DOHH2 (cell line): ENCODE results near the gene SEMA6A.

Experiments used
- H3F3A ChIP-seq: fragments of 200-600 bp; sonication (generic), shearing (Covaris generic); 2 replicates; pipeline ENCODE4 v1.6.0; 2016; ENCODE audit warnings: antibody characterized with exemption, mild to moderate bottlenecking; ENCODE audit not compliant: control insufficient read depth, insufficient read depth
- H3K27ac ChIP-seq: fragments of 200-600 bp; sonication (generic); 2 replicates; pipeline ENCODE4 v1.5.1; 2014; ENCODE audit warnings: low read depth, mild to moderate bottlenecking, low read length, moderate library complexity
- H3K27me3 ChIP-seq: fragments of 200-600 bp; sonication (generic); 2 replicates; pipeline ENCODE4 v1.6.1; 2014; ENCODE audit warnings: mild to moderate bottlenecking, low read length, mixed read lengths; ENCODE audit not compliant: control insufficient read depth
- H3K36me3 ChIP-seq: fragments of 200-600 bp; sonication (generic); 2 replicates; pipeline ENCODE4 v1.6.1; 2014; ENCODE audit warnings: mild to moderate bottlenecking, low read length, moderate library complexity, mixed read lengths; ENCODE audit not compliant: control insufficient read depth
- H3K4me1 ChIP-seq: fragments of 200-600 bp; sonication (generic); 2 replicates; pipeline ENCODE4 v1.6.1; 2014; ENCODE audit warnings: mild to moderate bottlenecking, low read length, mixed read lengths; ENCODE audit not compliant: control insufficient read depth
- H3K4me2 ChIP-seq: fragments of 200-600 bp; sonication (generic); 2 replicates; pipeline ENCODE4 v1.6.0; 2014; ENCODE audit warnings: mild to moderate bottlenecking, low read length, moderate library complexity
- H3K4me3 ChIP-seq: fragments of 200-600 bp; sonication (generic); 2 replicates; pipeline ENCODE4 v1.5.1; 2014; ENCODE audit warnings: mild to moderate bottlenecking, low read length, mixed read lengths
- H3K79me2 ChIP-seq: fragments of 200-600 bp; sonication (generic); 2 replicates; pipeline ENCODE4 v1.6.1; 2014; ENCODE audit warnings: mild to moderate bottlenecking, low read length, mixed read lengths; ENCODE audit not compliant: control insufficient read depth
- H3K9me2 ChIP-seq: fragments of 200-600 bp; sonication (generic); replicated peaks from 2 replicates; pipeline ENCODE4 v1.6.1; 2014; ENCODE audit warnings: mild to moderate bottlenecking, low read length, mixed read lengths; ENCODE audit not compliant: control insufficient read depth
- H3K9me3 ChIP-seq: fragments of 200-600 bp; sonication (generic); 2 replicates; pipeline ENCODE4 v1.6.1; 2014; ENCODE audit warnings: antibody characterized with exemption, low read length, mixed read lengths; ENCODE audit not compliant: control insufficient read depth, insufficient read depth
- H4K20me1 ChIP-seq: fragments of 200-600 bp; sonication (generic); 2 replicates; pipeline ENCODE4 v1.6.0; 2014; ENCODE audit warnings: low read depth, mild to moderate bottlenecking, antibody characterized with exemption, low read length, moderate library complexity; ENCODE audit not compliant: control insufficient read depth, insufficient read depth
- EZH2phosphoT487 ChIP-seq: fragments of 200-600 bp; sonication (generic); IDR thresholded peaks from 2 replicates; pipeline ENCODE4 v1.6.1; 2017; ENCODE audit warnings: borderline replicate concordance, mild to moderate bottlenecking, antibody characterized with exemption, low read length, moderate library complexity, mixed read lengths
- TF ChIP-seq, protein P1 (sequence below): fragments of 200-600 bp; sonication (generic); IDR thresholded peaks from one replicate; pipeline ENCODE4 v1.5.1; 2014; ENCODE audit warnings: antibody characterized with exemption, mild to moderate bottlenecking, low read depth, low read length; ENCODE audit not compliant: poor library complexity, severe bottlenecking

The SEMA6A gene

DNA sequence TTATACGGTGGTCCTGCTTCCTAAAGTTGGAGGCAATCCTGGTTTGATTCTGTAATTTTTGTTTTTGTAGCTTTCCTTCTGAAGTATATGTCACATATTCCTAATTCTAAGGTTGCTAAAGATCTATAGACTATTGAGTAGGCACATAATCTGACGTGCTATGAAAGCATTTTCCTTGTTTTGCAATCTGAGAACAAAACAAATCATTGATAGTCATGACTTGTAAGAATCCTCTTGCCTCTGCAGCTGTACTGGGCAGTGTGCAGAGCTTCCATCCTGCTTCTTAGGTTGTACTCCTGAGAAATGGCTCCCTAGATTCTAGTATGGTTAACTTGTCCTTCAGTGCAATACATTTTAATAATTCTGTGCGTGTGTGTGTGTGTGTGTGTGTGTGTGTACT, 35.4 kb downstream of the SEMA6A start:
- Histone ChIP-seq H3K36me3 (no peaks in the 10 kb centered on the region), H3K79me2 (no peaks in the 10 kb centered on the region), H3F3A (no peaks in the 10 kb centered on the region), H3K9me3 (no peaks in the 10 kb centered on the region), H3K4me1 (no peaks in the 10 kb centered on the region), H3K9me2 (no peaks in the 10 kb centered on the region), H4K20me1 (no peaks in the 10 kb centered on the region), H3K27ac (no peak overlapping the region), H3K4me2 (no peak overlapping the region), H3K27me3 (peaks cover 4% of the 10 kb centered on the region; the same call in 1 of the 2 replicates), H3K4me3 (no peak overlapping the region)
- no peak for TF ChIP-seq EZH2phosphoT487
- TF ChIP-seq, protein P1, sequence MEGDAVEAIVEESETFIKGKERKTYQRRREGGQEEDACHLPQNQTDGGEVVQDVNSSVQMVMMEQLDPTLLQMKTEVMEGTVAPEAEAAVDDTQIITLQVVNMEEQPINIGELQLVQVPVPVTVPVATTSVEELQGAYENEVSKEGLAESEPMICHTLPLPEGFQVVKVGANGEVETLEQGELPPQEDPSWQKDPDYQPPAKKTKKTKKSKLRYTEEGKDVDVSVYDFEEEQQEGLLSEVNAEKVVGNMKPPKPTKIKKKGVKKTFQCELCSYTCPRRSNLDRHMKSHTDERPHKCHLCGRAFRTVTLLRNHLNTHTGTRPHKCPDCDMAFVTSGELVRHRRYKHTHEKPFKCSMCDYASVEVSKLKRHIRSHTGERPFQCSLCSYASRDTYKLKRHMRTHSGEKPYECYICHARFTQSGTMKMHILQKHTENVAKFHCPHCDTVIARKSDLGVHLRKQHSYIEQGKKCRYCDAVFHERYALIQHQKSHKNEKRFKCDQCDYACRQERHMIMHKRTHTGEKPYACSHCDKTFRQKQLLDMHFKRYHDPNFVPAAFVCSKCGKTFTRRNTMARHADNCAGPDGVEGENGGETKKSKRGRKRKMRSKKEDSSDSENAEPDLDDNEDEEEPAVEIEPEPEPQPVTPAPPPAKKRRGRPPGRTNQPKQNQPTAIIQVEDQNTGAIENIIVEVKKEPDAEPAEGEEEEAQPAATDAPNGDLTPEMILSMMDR, result no peak

DNA sequence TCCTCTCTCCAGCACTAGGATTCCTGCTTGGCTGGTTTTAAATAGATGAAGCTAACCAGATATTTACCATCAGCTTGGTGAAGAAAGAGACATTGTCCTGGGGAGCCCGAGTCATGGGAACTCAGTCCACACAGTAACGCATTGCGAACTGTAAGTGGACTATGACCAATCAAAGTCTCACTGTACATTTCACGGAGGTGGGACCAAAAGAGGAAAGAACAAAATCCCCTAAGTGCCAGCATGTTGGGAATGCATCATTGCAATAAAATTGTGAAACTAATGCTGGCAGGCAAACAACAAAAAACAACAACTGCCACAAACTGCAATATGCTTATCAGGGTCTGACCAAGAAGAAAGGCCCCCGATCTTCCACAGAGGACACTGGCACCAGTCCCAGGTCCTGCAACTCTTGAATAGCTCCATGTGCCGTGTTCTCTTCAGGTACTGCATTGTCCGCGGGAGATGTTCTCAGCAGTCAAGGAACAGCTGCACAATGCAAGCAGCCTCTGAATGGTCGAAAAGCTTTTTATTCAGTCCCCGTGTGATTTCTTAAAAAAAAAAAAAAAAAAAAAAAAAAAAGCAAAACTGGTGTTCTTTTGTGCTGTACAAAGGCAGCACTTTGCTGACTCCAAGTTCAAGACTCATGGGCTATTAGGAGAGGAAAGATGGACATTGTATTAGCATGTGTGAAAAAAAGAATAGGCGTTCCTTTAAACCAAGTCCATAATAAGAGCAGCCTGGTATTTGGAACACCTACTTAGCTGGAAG, 38.1 kb downstream of the SEMA6A start:
- Histone ChIP-seq H3K36me3 (no peaks in the 10 kb centered on the region), H3K9me3 (no peaks in the 10 kb centered on the region), H3K4me3 (no peak overlapping the region), H4K20me1 (no peaks in the 10 kb centered on the region), H3K9me2 (no peaks in the 10 kb centered on the region), H3F3A (no peaks in the 10 kb centered on the region), H3K4me1 (no peaks in the 10 kb centered on the region), H3K4me2 (no peak overlapping the region), H3K27ac (no peak overlapping the region), H3K27me3 (peaks cover 13% of the 10 kb centered on the region; the same call in 1 of the 2 replicates), H3K79me2 (no peaks in the 10 kb centered on the region)
- no peak for TF ChIP-seq EZH2phosphoT487
- TF ChIP-seq, protein P1, result no peak

DNA sequence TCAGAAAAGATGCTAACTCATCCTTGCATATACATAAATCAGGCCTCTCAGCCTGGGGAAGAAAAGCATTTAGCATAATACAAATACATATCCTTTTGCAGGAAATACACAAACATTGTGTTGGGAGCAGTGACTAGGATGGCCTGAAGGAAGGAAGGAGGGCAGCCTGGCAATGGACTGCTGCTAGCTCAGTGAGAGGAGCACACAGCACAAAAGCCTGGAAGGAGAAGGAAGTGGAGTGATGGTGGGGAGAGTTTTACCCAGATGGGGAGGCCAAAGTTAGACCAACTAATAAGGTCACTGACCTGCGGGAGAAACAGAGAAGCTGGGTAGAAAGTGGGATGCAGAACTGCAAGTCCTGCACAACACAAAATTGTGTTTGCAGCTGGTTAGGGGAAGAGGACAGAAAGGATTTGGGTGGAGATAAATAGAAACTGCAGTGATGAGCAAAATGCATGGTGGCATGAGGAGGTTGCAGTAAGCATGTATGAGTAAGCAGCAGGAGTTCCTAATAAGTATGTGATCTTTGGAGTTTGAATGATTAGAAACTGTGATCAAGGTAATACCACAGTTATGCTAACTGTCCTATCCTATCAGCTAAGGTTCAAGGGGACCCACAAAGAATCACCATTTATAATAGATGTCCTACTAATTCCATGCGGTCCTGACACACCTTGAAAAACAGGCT, 39.5 kb downstream of the SEMA6A start:
- Histone ChIP-seq H3K4me1 (no peaks in the 10 kb centered on the region), H3F3A (no peaks in the 10 kb centered on the region), H3K4me3 (no peak overlapping the region), H3K27me3 (peaks cover 13% of the 10 kb centered on the region; the same call in 1 of the 2 replicates), H3K4me2 (no peak overlapping the region), H3K36me3 (no peaks in the 10 kb centered on the region), H3K9me3 (no peaks in the 10 kb centered on the region), H3K9me2 (no peaks in the 10 kb centered on the region), H3K27ac (no peak overlapping the region), H4K20me1 (no peaks in the 10 kb centered on the region), H3K79me2 (no peaks in the 10 kb centered on the region)
- TF ChIP-seq, protein P1, result no peak
